K562 (cell line): ENCODE data around the gene SOCS3. TPM values are rescaled to one million over a fixed set of nuclear protein-coding genes. Genes with fewer than 3 reads are reported as not detected.

Experiments used
- AFF1 ChIP-seq, 2 experiments: fragments of 450-650 bp; IDR thresholded peaks; 2 replicates each; pipeline ENCODE4 v1.6.1; 2018; ENCODE audit warnings: mild to moderate bottlenecking in 2 of 2, low read depth in 1 of 2; ENCODE audit not compliant: partially characterized antibody in 2 of 2
- HDAC1 ChIP-seq, 2 experiments: fragments of 450-650 bp; IDR thresholded peaks; 2 replicates each; pipeline ENCODE4 v1.6.1; 2016 to 2017; ENCODE audit warnings: inconsistent platforms in 1 of 2, mild to moderate bottlenecking in 1 of 2, moderate library complexity in 1 of 2
- MNT ChIP-seq, 2 experiments: fragments of 450-650 bp; conservative IDR thresholded peaks; 2 replicates each; pipeline ENCODE4 v1.6.1; 2017; ENCODE audit warnings: mild to moderate bottlenecking in 2 of 2, moderate library complexity in 2 of 2
- RBM22 ChIP-seq: fragments of 200-400 bp; formaldehyde crosslinking; IDR thresholded peaks from 2 replicates; pipeline ENCODE4 v1.6.1; 2018; ENCODE audit warnings: low read length, low read depth; ENCODE audit not compliant: poor library complexity, severe bottlenecking
- REST ChIP-seq, 2 experiments: fragments of 450-650 bp; formaldehyde crosslinking in 1 of 2; IDR thresholded peaks; 2 replicates each; pipeline versions ENCODE4 v1.4.0 to v1.6.1; 2014 to 2020; ENCODE audit warnings: mild to moderate bottlenecking in 2 of 2, borderline replicate concordance in 1 of 2, low read depth in 1 of 2
- STAT5A ChIP-seq: IDR thresholded peaks from 2 replicates; pipeline ENCODE4 v1.6.1; 2012; ENCODE audit warnings: low read length, inconsistent platforms, borderline replicate concordance
- TFAP4 ChIP-seq: sonication (generic); formaldehyde crosslinking; IDR thresholded peaks from 2 replicates; pipeline ENCODE4 v1.8.0; 2022; ENCODE audit warnings: missing genetic modification reagents, mild to moderate bottlenecking, moderate library complexity, borderline replicate concordance
- TGIF2 ChIP-seq: sonication (generic); formaldehyde crosslinking; IDR thresholded peaks from 2 replicates; pipeline ENCODE4 v1.8.1; 2022; ENCODE audit warnings: mild to moderate bottlenecking, missing genetic modification reagents, moderate library complexity
- ZFP36 ChIP-seq: fragments of 150-350 bp; IDR thresholded peaks from 2 replicates; pipeline ENCODE4 v1.6.1; 2018; ENCODE audit warnings: low read length, low read depth; ENCODE audit not compliant: partially characterized antibody
- polyA plus RNA-seq, 8 experiments: library from polyadenylated mRNA; depleted of rRNA in 4 of 8; stranded (reverse) in 5 of 8; unstranded in 3 of 8; fragments of >200 nt; fragmentation: Nextera tagmentation in 2 of 8; fragmentation: Illumina TruSeq in 1 of 8; extraction: Ambion mirVana in 2 of 8; extraction: Trizol in 1 of 8; gene quantifications; 2 replicates each; pipeline versions ENCODE4 v1.2.1 to v1.2.3, GENCODE V29; 2011 to 2014; ENCODE audit warnings: inconsistent platforms in 1 of 8, missing spikeins in 1 of 8
- total RNA-seq, 7 experiments: library from RNA; depleted of rRNA in 6 of 7; stranded (reverse); fragments of >200 nt in 6 of 7; fragmentation: Illumina TruSeq in 2 of 7; extraction: Trizol in 2 of 7; gene quantifications; 2 replicates each; pipeline versions ENCODE4 v1.2.1 to v1.2.3, GENCODE V29; 2011 to 2021; ENCODE audit warnings: low replicate concordance in 1 of 7

Gene SOCS3
- total and polyA plus RNA-seq, 9 of the 15 experiments (the other 6 are each of a cell fraction or from before 2014, with no cell fraction given), result 0.56 to 38.9 (median 13.7) TPM

GRCh38 chr17:78381601-78382232 lies 21.8 kb upstream of the SOCS3 start (continued):
- TF ChIP-seq HDAC1 (IDR thresholded peaks at IDR 0.05) (peak in 1 of 2 experiments; percentile 54; a peak in 2 of 4 replicates), AFF1 (IDR thresholded peaks at IDR 0.05; ENCODE audit: low read depth in 1 of 2, partially characterized antibody in 2 of 2) (peak in 1 of 2 experiments; percentile 46), STAT5A (no peak), ZFP36 (peak; percentile 82), TFAP4 (CRISPR knock-in tag) (peak; percentile 21; the same call in 1 of the 2 replicates), TGIF2 (CRISPR knock-in tag) (0 out of 2 replicates have a peak, but pooled peaks have one; percentile 31), MNT (conservative IDR thresholded peaks at IDR 0.05) (peak in 1 of 2 experiments; percentile 34; a peak in 1 of 4 replicates), REST (IDR thresholded peaks at IDR 0.05; ENCODE audit: borderline replicate concordance) (peak; percentile 97), REST (CRISPR knock-in tag; IDR thresholded peaks at IDR 0.05; ENCODE audit: low read depth) (peak; percentile 89), RBM22 (no peak)
